Neural progenitor cell (in vitro differentiated cells): ENCODE measurements around the gene MOB1A.

Source experiments
- CTCF ChIP-seq: fragments of 200-600 bp; sonication (generic); IDR thresholded peaks from 2 replicates; pipeline ENCODE4 v1.5.1; 2017; ENCODE audit warnings: antibody characterized with exemption, mild to moderate bottlenecking
- EZH2 ChIP-seq: fragments of 200-600 bp; sonication (generic); IDR thresholded peaks from 2 replicates; pipeline ENCODE4 v1.6.1; 2017; ENCODE audit warnings: antibody characterized with exemption, mild to moderate bottlenecking, moderate library complexity
- EZH2phosphoT487 ChIP-seq: fragments of 200-600 bp; sonication (generic); IDR thresholded peaks from 2 replicates; pipeline ENCODE4 v1.6.1; 2017; ENCODE audit warnings: antibody characterized with exemption

GRCh38 chr2:74119339-74119738, 59.3 kb downstream of the MOB1A start:
- TF ChIP-seq CTCF (no peak), EZH2 (no peak), EZH2phosphoT487 (no peak)
